Bronchial epithelial cell (primary cell): ENCODE results near the gene SPRY1. TPM values are rescaled to one million over a fixed set of nuclear protein-coding genes. Genes with fewer than 3 reads are reported as not detected.

Experiments
- DNase-seq: peaks from one replicate; pipeline ENCODE4 v3.0.0-alpha.2; 2010; ENCODE audit warnings: low read depth
- FAIRE-seq: peaks from 2 replicates; lab custom pipeline; 2011; peaks lifted over from hg19 to GRCh38; lab: Jason Lieb, UNC
- H3K27me3 ChIP-seq: 2 replicates; pipeline ENCODE4 v1.5.1; 2011; ENCODE audit warnings: low read length; ENCODE audit not compliant: control insufficient read depth, insufficient read depth
- H3K36me3 ChIP-seq: 2 replicates; pipeline ENCODE4 v1.5.1; 2011; ENCODE audit warnings: low read length; ENCODE audit not compliant: control insufficient read depth, insufficient read depth
- H3K4me3 ChIP-seq: 2 replicates; pipeline ENCODE4 v1.5.1; 2011; ENCODE audit warnings: mild to moderate bottlenecking, low read depth, low read length, control low read depth
- CTCF ChIP-seq: IDR thresholded peaks from 2 replicates; pipeline ENCODE4 v1.5.1; 2011; ENCODE audit warnings: mild to moderate bottlenecking, moderate library complexity, low read length, control low read depth, inconsistent platforms; ENCODE audit not compliant: insufficient read depth, severe bottlenecking
- total RNA-seq: library from RNA; depleted of rRNA; stranded (reverse); fragments of >200 nt; gene quantifications from 2 replicates; pipeline ENCODE4 v1.2.1, GENCODE V29; 2014

SPRY1 gene
- total RNA-seq, 1 donor from 2014 or later: 3.2 TPM

- no peak for TF ChIP-seq CTCF
- Histone ChIP-seq H3K36me3 (no peaks in the 10 kb centered on the region), H3K27me3 (no peaks in the 10 kb centered on the region), H3K4me3 (no peak overlapping the region)
- no peak for FAIRE-seq
- no peak for DNase-seq
Measured at GRCh38 chr4:123393721-123394120, 2.9 kb upstream of the SPRY1 start.

DNA sequence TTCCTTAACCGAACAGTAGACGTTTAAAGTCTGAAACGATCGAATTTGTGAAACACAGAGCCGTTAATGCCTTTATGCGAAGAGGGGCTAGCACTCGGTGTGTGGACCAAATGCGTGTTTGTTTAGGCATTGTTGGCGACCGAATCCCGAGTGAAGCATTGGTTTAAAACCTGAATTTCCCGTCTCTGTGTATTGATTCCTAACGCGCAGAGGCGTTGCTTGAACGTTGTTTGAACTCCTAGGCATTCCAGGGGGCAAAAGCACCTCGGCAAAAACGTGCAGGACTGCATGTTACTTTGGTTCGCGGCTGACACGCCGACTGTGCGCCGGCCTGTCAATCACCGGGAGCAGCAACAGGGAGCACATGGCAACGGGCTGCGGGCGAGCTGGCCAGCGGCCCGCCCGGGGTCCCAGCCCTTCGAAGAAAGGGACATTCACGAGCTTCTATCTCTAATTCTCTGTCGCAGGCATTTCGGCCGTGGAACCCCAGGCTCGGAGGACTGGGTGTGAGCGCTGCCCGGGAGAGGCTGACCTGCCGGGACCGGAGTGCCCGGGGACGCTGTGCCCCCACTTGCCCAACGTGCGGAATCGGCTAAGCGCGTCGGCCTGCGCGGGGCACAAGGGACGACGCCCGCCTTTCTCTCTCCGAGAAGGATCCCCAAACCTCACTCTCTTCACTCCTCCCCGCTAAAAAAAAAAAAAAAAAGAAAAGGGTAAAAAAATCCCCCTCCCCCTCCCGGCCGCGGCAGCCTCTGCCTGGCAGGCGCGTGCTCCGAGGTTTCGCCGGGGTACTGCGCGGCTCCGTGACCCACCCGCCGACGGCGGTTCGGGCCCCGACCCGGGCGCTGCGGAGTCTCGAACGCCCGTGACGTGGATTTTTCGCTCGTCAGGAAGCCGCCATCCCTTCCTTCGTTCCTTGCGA is 810 bp downstream of the SPRY1 start:
- FAIRE-seq (no peak), DNase-seq (peak; percentile 63)
- H3K27me3 ChIP-seq: no peaks in the 10 kb centered on the region
- peaks cover 2% of the 10 kb centered on the region for H3K36me3 ChIP-seq
- TF ChIP-seq CTCF: no peak
- H3K4me3 ChIP-seq: peak overlapping the region; percentile 74

DNA sequence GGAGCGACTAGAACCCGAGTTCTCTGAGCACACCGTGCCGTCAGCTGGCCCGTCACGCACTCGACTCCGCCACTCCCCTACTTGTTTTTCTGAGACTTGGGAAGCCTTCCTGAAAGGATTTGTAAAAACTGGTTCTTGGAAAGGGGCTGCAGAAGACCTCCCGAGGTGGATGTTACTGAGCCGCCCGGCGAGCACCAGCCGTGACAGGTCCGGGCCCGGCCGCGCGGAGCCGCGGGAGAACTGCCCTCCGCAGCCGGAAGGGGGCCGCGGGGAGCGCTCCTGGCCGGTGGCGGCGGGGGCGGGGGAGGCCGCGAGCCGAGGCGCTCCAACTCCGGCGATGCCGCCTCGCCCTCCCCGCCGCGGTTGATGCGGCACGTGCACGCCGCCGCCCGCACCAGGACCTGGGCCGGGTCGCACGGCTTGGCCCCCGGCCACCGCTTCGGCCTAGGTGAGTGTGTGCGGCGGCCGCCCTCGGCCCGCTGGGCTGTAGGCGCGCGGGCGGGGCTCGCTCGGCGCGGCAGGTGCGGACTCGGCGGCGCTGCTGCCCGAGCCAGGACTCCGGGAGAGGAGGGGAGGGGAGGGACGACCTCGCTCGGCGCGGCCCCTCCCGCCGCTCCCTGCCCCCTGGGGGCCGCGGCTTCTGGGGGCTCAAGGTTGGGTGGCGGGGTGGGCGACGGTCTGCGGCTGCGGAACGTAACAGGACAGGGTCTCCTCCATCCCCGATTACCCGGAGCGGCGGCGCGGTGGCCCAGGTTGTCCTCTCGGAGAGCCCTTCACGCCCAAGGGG is 1.7 kb downstream of the SPRY1 start:
- FAIRE-seq (no peak), DNase-seq (no peak)
- Histone ChIP-seq H3K36me3 (peaks cover 2% of the 10 kb centered on the region), H3K27me3 (no peaks in the 10 kb centered on the region), H3K4me3 (peak overlapping the region; percentile 74)
- peak; percentile 63 for TF ChIP-seq CTCF

- Histone ChIP-seq H3K36me3 (peaks cover 2% of the 10 kb centered on the region), H3K4me3 (peak overlapping the region; percentile 74), H3K27me3 (no peaks in the 10 kb centered on the region)
- FAIRE-seq: no peak
- TF ChIP-seq CTCF: peak; percentile 27
- peak; percentile 66 for DNase-seq
Measured at GRCh38 chr4:123398853-123399626, 2.4 kb downstream of the SPRY1 start.

DNA sequence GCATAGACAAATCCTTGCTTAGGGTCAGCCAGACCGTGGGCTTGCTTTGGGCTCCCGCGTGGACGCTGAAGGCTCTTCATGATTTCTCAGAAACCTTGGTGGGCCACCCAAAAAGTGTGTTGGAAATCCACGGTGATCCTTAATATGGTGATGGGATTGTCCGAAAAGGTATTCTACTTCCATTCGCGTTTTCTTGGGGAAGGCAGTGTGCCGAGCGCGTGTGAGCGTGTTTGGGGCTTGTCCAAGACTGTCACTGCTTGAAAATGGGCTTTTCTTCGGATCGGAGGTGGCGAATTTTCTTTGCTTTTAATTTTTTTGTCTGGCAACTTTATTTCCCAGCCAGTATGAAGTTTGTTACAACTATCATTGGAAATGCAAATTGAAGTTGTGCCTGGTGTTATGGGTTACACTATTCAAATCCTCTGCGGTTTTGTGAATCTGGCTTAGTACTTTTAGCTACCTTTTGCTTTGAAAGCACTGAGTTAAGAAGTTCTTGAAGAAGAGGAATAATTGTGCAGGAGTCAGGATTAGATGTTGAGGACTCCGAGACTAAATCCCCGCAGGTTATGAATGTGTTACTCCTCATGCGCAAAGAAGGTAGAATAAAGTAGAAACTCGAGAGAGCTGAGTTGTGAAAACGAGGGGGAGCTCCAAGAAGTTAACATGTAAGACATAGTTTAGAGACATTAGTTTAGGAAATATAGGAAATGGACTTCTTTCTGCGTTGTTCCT is 3.2 kb downstream of the SPRY1 start:
- Histone ChIP-seq H3K4me3 (peak overlapping the region; percentile 74), H3K36me3 (peaks cover 2% of the 10 kb centered on the region), H3K27me3 (no peaks in the 10 kb centered on the region)
- no peak for TF ChIP-seq CTCF
- FAIRE-seq (no peak), DNase-seq (peak; percentile 50)
